ENCODE data around the gene OR1N1.

DNA sequence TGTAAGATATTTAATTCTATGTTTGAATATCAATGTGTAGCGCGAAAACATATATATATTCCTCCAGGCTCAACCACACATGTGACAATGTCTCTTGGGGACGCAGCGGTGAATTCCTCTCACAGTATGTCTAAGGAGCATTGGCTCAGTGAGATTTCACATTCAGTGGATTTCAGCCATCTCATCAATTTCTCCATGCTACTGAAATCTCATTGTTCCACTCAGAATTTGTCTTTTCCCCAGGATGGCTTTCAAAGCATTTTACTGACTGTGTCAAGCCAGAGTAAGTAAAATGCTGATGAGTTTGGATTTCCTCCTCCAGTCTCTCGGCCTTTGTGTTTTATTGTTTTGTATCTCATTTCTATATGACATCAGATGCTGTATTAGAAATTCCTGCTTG is 48.0 kb downstream of the OR1N1 start:
- no peak for TF ChIP-seq EZH2 (IDR thresholded peaks at IDR 0.05; ENCODE audit: low read depth)
- TF ChIP-seq, protein P1, sequence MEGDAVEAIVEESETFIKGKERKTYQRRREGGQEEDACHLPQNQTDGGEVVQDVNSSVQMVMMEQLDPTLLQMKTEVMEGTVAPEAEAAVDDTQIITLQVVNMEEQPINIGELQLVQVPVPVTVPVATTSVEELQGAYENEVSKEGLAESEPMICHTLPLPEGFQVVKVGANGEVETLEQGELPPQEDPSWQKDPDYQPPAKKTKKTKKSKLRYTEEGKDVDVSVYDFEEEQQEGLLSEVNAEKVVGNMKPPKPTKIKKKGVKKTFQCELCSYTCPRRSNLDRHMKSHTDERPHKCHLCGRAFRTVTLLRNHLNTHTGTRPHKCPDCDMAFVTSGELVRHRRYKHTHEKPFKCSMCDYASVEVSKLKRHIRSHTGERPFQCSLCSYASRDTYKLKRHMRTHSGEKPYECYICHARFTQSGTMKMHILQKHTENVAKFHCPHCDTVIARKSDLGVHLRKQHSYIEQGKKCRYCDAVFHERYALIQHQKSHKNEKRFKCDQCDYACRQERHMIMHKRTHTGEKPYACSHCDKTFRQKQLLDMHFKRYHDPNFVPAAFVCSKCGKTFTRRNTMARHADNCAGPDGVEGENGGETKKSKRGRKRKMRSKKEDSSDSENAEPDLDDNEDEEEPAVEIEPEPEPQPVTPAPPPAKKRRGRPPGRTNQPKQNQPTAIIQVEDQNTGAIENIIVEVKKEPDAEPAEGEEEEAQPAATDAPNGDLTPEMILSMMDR (conservative IDR thresholded peaks at IDR 0.05) = no peak
